HL-60 (cell line): ENCODE measurements around the gene FOXO1.

Experiments
- DNase-seq, 2 experiments: peaks; one replicate each; pipeline ENCODE4 v3.0.0-alpha.2; 2010 to 2020; ENCODE audit warnings: low read depth in 1 of 2, low spot score in 1 of 2
- H3K27ac ChIP-seq: fragments of 250-450 bp; sonication (Bioruptor Pico); replicated peaks from 2 replicates; pipeline ENCODE4 v1.5.1; 2020; ENCODE audit warnings: mild to moderate bottlenecking, moderate library complexity
- H3K27me3 ChIP-seq: fragments of 250-450 bp; sonication (Bioruptor Pico); 2 replicates; pipeline ENCODE4 v1.5.1; 2021; ENCODE audit warnings: mild to moderate bottlenecking, moderate library complexity; ENCODE audit not compliant: insufficient read depth, poor library complexity, severe bottlenecking
- H3K4me3 ChIP-seq: replicated peaks from 2 replicates; pipeline ENCODE4 v1.5.1; 2011; ENCODE audit warnings: mild to moderate bottlenecking, control low read depth, low read length; ENCODE audit not compliant: insufficient read depth
- CTCF ChIP-seq: IDR thresholded peaks from one replicate; pipeline ENCODE4 v1.5.1; 2011; ENCODE audit warnings: low read length, control low read depth, inconsistent platforms; ENCODE audit not compliant: insufficient read depth
- GABPA ChIP-seq: IDR thresholded peaks from 2 replicates; pipeline ENCODE4 v1.6.1; 2012; ENCODE audit warnings: low read depth
- POLR2AphosphoS5 ChIP-seq: IDR thresholded peaks from 2 replicates; pipeline ENCODE4 v1.6.1; 2012; ENCODE audit warnings: low read depth
- REST ChIP-seq: IDR thresholded peaks from 2 replicates; pipeline ENCODE4 v1.6.1; 2012; ENCODE audit warnings: low read depth; ENCODE audit not compliant: insufficient replicate concordance
- SPI1 ChIP-seq: IDR thresholded peaks from 2 replicates; pipeline ENCODE4 v1.6.1; 2012; ENCODE audit warnings: low read depth, mild to moderate bottlenecking, borderline replicate concordance

The FOXO1 gene

GRCh38 chr13:40578055-40578454, 88.4 kb downstream of the FOXO1 start:
- Histone ChIP-seq H3K4me3 (no peak overlapping the region), H3K27me3 (peaks cover 15% of the 10 kb centered on the region), H3K27ac (no peak overlapping the region)
- TF ChIP-seq REST (no peak), CTCF (no peak), GABPA (no peak), SPI1 (no peak), POLR2AphosphoS5 (no peak)
- no peak for DNase-seq

GRCh38 chr13:40576369-40576768, 90.1 kb downstream of the FOXO1 start:
- no peak for TF ChIP-seq GABPA
- TF ChIP-seq SPI1, result no peak
- no peak for TF ChIP-seq REST
- no peak for TF ChIP-seq CTCF
- no peak for TF ChIP-seq POLR2AphosphoS5
- H3K27ac ChIP-seq, result no peak overlapping the region
- no peak for DNase-seq
- peaks cover 17% of the 10 kb centered on the region for H3K27me3 ChIP-seq
- no peak overlapping the region for H3K4me3 ChIP-seq

- no peak overlapping the region for H3K27ac ChIP-seq
- TF ChIP-seq CTCF (no peak), REST (no peak), GABPA (no peak), POLR2AphosphoS5 (no peak), SPI1 (no peak)
- DNase-seq, result no peak
- H3K27me3 ChIP-seq, result peaks cover 14% of the 10 kb centered on the region
- H3K4me3 ChIP-seq, result no peak overlapping the region
These were observed 93.5 kb downstream of the FOXO1 start for GRCh38 chr13:40572961-40573360.
